Limb (tissue), 2 donors: ENCODE measurements around the gene TGFBR3.

Experiments
- DNase-seq, 2 donors: peaks; one replicate each; pipeline ENCODE4 v3.0.0-alpha.2; 2016; ENCODE audit errors: extremely low spot score in 2 of 2

The TGFBR3 gene

GRCh38 chr1:91783423-91784170 lies 102.4 kb downstream of the TGFBR3 start:
- DNase-seq, result no peak

- DNase-seq, result no peak
Observed at GRCh38 chr1:91781901-91782622, 103.9 kb downstream of the TGFBR3 start.

- peak in 1 of 2 donors; percentile 86 for DNase-seq
Observed at GRCh38 chr1:91781371-91781825, 104.6 kb downstream of the TGFBR3 start.

GRCh38 chr1:91779548-91780021 lies 106.4 kb downstream of the TGFBR3 start:
- DNase-seq, result no peak

- DNase-seq, result no peak
Observed at GRCh38 chr1:91778964-91779363, 107.0 kb downstream of the TGFBR3 start.

GRCh38 chr1:91777630-91778300 lies 108.2 kb downstream of the TGFBR3 start:
- no peak for DNase-seq

- no peak for DNase-seq
Observed at GRCh38 chr1:91777196-91777595, 108.8 kb downstream of the TGFBR3 start.

GRCh38 chr1:91776068-91776794 lies 109.7 kb downstream of the TGFBR3 start:
- no peak for DNase-seq

GRCh38 chr1:91775227-91775626 lies 110.7 kb downstream of the TGFBR3 start:
- no peak for DNase-seq

GRCh38 chr1:91774520-91775203 lies 111.3 kb downstream of the TGFBR3 start:
- DNase-seq, result no peak

GRCh38 chr1:91771717-91772116 lies 114.2 kb downstream of the TGFBR3 start:
- DNase-seq, result no peak

- DNase-seq, result no peak
Observed at GRCh38 chr1:91770667-91771268, 115.2 kb downstream of the TGFBR3 start.

- peak; percentile 46 to 79 for DNase-seq
Observed at GRCh38 chr1:91769742-91770141, 116.2 kb downstream of the TGFBR3 start.

GRCh38 chr1:91768786-91769725 lies 116.9 kb downstream of the TGFBR3 start:
- no peak for DNase-seq

- no peak for DNase-seq
Observed at GRCh38 chr1:91768120-91768519, 117.8 kb downstream of the TGFBR3 start.

- DNase-seq, result no peak
Observed at GRCh38 chr1:91766883-91767282, 119.1 kb downstream of the TGFBR3 start.

GRCh38 chr1:91765880-91766443 lies 120.0 kb downstream of the TGFBR3 start:
- no peak for DNase-seq

GRCh38 chr1:91765293-91765692 lies 120.7 kb downstream of the TGFBR3 start:
- no peak for DNase-seq
